ENCODE measurements around the gene B4GALT2. TPM values are rescaled to one million over a fixed set of nuclear protein-coding genes. Genes with fewer than 3 reads are reported as not detected.
A peak's percentile ranks its signal among the peaks of the same experiment; 100 is the strongest.

The B4GALT2 gene
- total and polyA plus RNA-seq, 9 of the 15 experiments (the other 6 are each of a cell fraction or from before 2014, with no cell fraction given) = 1.3 to 86.8 (median 43.8) TPM

GRCh38 chr1:44029911-44030604, 51.0 kb downstream of the B4GALT2 start (continued):
- TF ChIP-seq RERE (CRISPR knock-in tag; IDR thresholded peaks at IDR 0.05; ENCODE audit: borderline replicate concordance) (no peak), TFAM (CRISPR knock-in tag; conservative IDR thresholded peaks at IDR 0.05) (no peak), MEF2A (IDR thresholded peaks at IDR 0.05; ENCODE audit: control insufficient read depth, low read depth, low read length) (no peak), TRIM25 (IDR thresholded peaks at IDR 0.05; ENCODE audit: borderline replicate concordance) (no peak), SMARCB1 (IDR thresholded peaks at IDR 0.05; ENCODE audit: insufficient read length, low read depth) (no peak), ZNF232 (CRISPR knock-in tag; IDR thresholded peaks at IDR 0.05) (no peak), ATF6 (CRISPR knock-in tag; IDR thresholded peaks at IDR 0.05) (no peak), MITF (IDR thresholded peaks at IDR 0.05) (0 out of 2 replicates have a peak, but pooled peaks have one; percentile 23), PTBP1 (IDR thresholded peaks at IDR 0.05; ENCODE audit: low read depth, low read length) (0 out of 2 replicates have a peak, but pooled peaks have one; percentile 7), NONO (IDR thresholded peaks at IDR 0.05; ENCODE audit: low read depth in 2 of 2, low read length in 1 of 2) (peak; percentile 48 to 64; a peak in 2 of 4 replicates), ARID1B (IDR thresholded peaks at IDR 0.05) (no peak; the same call in 1 of the 2 replicates), FIP1L1 (IDR thresholded peaks at IDR 0.05; ENCODE audit: low read depth, low read length, poor library complexity, severe bottlenecking) (no peak), ZNF354B (CRISPR knock-in tag; IDR thresholded peaks at IDR 0.05) (no peak), ZNF583 (CRISPR knock-in tag; IDR thresholded peaks at IDR 0.05) (no peak), RBM34 (IDR thresholded peaks at IDR 0.05; ENCODE audit: borderline replicate concordance, insufficient read depth, low read length) (0 out of 2 replicates have a peak, but pooled peaks have one; percentile 30), ZNF764 (CRISPR knock-in tag; IDR thresholded peaks at IDR 0.05; ENCODE audit: low read depth) (0 out of 2 replicates have a peak, but pooled peaks have one; percentile 46)

Data from K562 (cell line).